ENCODE data around the gene HMCES.

The HMCES gene

GRCh38 chr3:129320261-129320660 is 41.6 kb downstream of the HMCES start:
- no peak overlapping the region for H3K4me3 ChIP-seq (ENCODE audit: low read length)
- no peak for DNase-seq (ENCODE audit: low read depth)
- no peak for TF ChIP-seq CTCF (IDR thresholded peaks at IDR 0.05; ENCODE audit: insufficient read depth, low read depth, low read length, missing control alignments)

GRCh38 chr3:129320825-129321487 is 42.3 kb downstream of the HMCES start:
- H3K4me3 ChIP-seq (ENCODE audit: low read length), result no peak overlapping the region
- no peak for DNase-seq (ENCODE audit: low read depth)
- TF ChIP-seq CTCF (IDR thresholded peaks at IDR 0.05; ENCODE audit: insufficient read depth, low read depth, low read length, missing control alignments), result no peak

GRCh38 chr3:129321887-129322286 is 43.2 kb downstream of the HMCES start:
- H3K4me3 ChIP-seq (ENCODE audit: low read length), result no peak overlapping the region
- no peak for TF ChIP-seq CTCF (IDR thresholded peaks at IDR 0.05; ENCODE audit: insufficient read depth, low read depth, low read length, missing control alignments)
- DNase-seq (ENCODE audit: low read depth), result no peak

- TF ChIP-seq CTCF (IDR thresholded peaks at IDR 0.05; ENCODE audit: insufficient read depth, low read depth, low read length, missing control alignments), result no peak
- H3K4me3 ChIP-seq (ENCODE audit: low read length), result no peak overlapping the region
- no peak for DNase-seq (ENCODE audit: low read depth)
Observed at GRCh38 chr3:129323651-129324294, 45.1 kb downstream of the HMCES start.

- DNase-seq (ENCODE audit: low read depth), result no peak
- TF ChIP-seq CTCF (IDR thresholded peaks at IDR 0.05; ENCODE audit: insufficient read depth, low read depth, low read length, missing control alignments), result no peak
- no peak overlapping the region for H3K4me3 ChIP-seq (ENCODE audit: low read length)
Observed at GRCh38 chr3:129324855-129325254, 46.2 kb downstream of the HMCES start.

GRCh38 chr3:129325383-129325782 is 46.7 kb downstream of the HMCES start:
- no peak for DNase-seq (ENCODE audit: low read depth)
- H3K4me3 ChIP-seq (ENCODE audit: low read length), result no peak overlapping the region
- no peak for TF ChIP-seq CTCF (IDR thresholded peaks at IDR 0.05; ENCODE audit: insufficient read depth, low read depth, low read length, missing control alignments)

- DNase-seq (ENCODE audit: low read depth), result no peak
- no peak overlapping the region for H3K4me3 ChIP-seq (ENCODE audit: low read length)
- TF ChIP-seq CTCF (IDR thresholded peaks at IDR 0.05; ENCODE audit: insufficient read depth, low read depth, low read length, missing control alignments), result no peak
Observed at GRCh38 chr3:129326138-129326537, 47.5 kb downstream of the HMCES start.
